ENCODE results near the gene S100A1.

DNA sequence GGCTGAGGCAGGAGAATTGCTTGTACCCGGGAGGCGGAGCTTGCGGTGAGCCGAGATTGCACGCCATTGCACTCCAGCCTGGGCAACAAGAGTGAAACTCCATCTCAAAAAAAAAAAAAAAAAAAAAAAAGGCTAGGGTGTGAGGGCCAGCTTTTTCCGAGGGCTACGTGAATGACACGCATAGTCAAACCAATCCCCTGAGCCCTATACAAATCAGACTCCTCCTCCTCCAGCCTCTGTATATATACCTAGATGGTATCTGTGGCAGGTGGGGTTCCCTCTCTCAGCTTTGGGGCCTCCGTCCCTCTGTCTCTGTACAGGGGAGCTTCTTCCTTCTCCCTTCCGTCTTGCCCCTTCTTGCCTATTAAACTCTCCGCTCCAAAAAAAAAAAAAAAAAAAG lies 22.0 kb upstream of the S100A1 start:
- TF ChIP-seq, protein P1, sequence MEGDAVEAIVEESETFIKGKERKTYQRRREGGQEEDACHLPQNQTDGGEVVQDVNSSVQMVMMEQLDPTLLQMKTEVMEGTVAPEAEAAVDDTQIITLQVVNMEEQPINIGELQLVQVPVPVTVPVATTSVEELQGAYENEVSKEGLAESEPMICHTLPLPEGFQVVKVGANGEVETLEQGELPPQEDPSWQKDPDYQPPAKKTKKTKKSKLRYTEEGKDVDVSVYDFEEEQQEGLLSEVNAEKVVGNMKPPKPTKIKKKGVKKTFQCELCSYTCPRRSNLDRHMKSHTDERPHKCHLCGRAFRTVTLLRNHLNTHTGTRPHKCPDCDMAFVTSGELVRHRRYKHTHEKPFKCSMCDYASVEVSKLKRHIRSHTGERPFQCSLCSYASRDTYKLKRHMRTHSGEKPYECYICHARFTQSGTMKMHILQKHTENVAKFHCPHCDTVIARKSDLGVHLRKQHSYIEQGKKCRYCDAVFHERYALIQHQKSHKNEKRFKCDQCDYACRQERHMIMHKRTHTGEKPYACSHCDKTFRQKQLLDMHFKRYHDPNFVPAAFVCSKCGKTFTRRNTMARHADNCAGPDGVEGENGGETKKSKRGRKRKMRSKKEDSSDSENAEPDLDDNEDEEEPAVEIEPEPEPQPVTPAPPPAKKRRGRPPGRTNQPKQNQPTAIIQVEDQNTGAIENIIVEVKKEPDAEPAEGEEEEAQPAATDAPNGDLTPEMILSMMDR (IDR thresholded peaks at IDR 0.05): no peak
- TF ChIP-seq EZH2 (IDR thresholded peaks at IDR 0.05): no peak
